HG03439 (cell line): ENCODE results near the gene FBXO40.

ENCODE experiments used
- ATAC-seq: cut with Tn5 transposase; IDR thresholded peaks from one replicate; pipeline ENCODE4 v1.9.1; 2021; ENCODE audit warnings: mild to moderate bottlenecking, moderate library complexity; ENCODE audit not compliant: unreplicated experiment

FBXO40 gene

GRCh38 chr3:121661376-121661775, 68.2 kb downstream of the FBXO40 start:
- no peak for ATAC-seq

GRCh38 chr3:121662742-121663141, 69.6 kb downstream of the FBXO40 start:
- no peak for ATAC-seq

GRCh38 chr3:121663171-121663847, 70.1 kb downstream of the FBXO40 start:
- no peak for ATAC-seq

GRCh38 chr3:121665488-121665887, 72.3 kb downstream of the FBXO40 start:
- ATAC-seq = no peak

- ATAC-seq = no peak
Measured at GRCh38 chr3:121667333-121667732, 74.2 kb downstream of the FBXO40 start.

GRCh38 chr3:121670676-121671075, 77.5 kb downstream of the FBXO40 start:
- ATAC-seq = no peak

GRCh38 chr3:121677141-121677540, 84.0 kb downstream of the FBXO40 start:
- ATAC-seq = no peak
